A673 (cell line): ENCODE measurements around the gene MMP1. TPM values are rescaled to one million over a fixed set of nuclear protein-coding genes. Genes with fewer than 3 reads are reported as not detected.
A peak's percentile ranks its signal among the peaks of the same experiment; 100 is the strongest.

ENCODE experiments used
- BruUV-seq: library from RNA; stranded (reverse); fragments of 400-500 nt; replicated peaks from 2 replicates; lab custom pipeline; 2021; lab: Mats Ljungman, UMichigan
- CTCF ChIA-PET: fragments of 300-600 bp; sonication (Branson Sonifier 250); formaldehyde crosslinking; loops from one replicate; lab custom pipeline; 2022; ENCODE audit warnings: antibody characterized with exemption; lab: Charles Lee
- POLR2A ChIA-PET: fragments of 300-600 bp; sonication (Branson Sonifier 250); formaldehyde crosslinking; loops from one replicate; lab custom pipeline; 2022; ENCODE audit warnings: antibody characterized with exemption; ENCODE audit not compliant: low non-redundant PET; lab: Charles Lee
- DNase-seq: peaks from one replicate; pipeline ENCODE4 v3.0.0-alpha.2; 2015; ENCODE audit warnings: low spot score
- H3K27ac ChIP-seq: fragments of 200-600 bp; sonication (generic); 2 replicates; pipeline ENCODE4 v1.5.1; 2016; ENCODE audit warnings: mixed run types, low read depth, mild to moderate bottlenecking, mixed read lengths, antibody characterized with exemption, low read length; ENCODE audit not compliant: poor library complexity, severe bottlenecking
- H3K27me3 ChIP-seq: fragments of 200-600 bp; sonication (generic); replicated peaks from 2 replicates; pipeline ENCODE4 v1.6.1; 2017; ENCODE audit warnings: mixed run types, low read depth, mild to moderate bottlenecking, mixed read lengths, antibody characterized with exemption, low read length; ENCODE audit not compliant: insufficient read depth, poor library complexity
- H3K36me3 ChIP-seq: fragments of 200-600 bp; sonication (generic); 2 replicates; pipeline ENCODE4 v1.6.1; 2016; ENCODE audit warnings: mixed run types, mild to moderate bottlenecking, mixed read lengths, antibody characterized with exemption, low read length; ENCODE audit not compliant: insufficient read depth, poor library complexity, severe bottlenecking
- H3K4me1 ChIP-seq: fragments of 200-600 bp; sonication (generic); 2 replicates; pipeline ENCODE4 v1.6.1; 2017; ENCODE audit warnings: mixed run types, mild to moderate bottlenecking, mixed read lengths, antibody characterized with exemption, low read length; ENCODE audit not compliant: insufficient read depth, poor library complexity, severe bottlenecking
- H3K4me3 ChIP-seq: fragments of 200-600 bp; sonication (generic); 2 replicates; pipeline ENCODE4 v1.5.1; 2016; ENCODE audit warnings: low read depth, mixed run types, mild to moderate bottlenecking, mixed read lengths, low read length; ENCODE audit not compliant: poor library complexity, severe bottlenecking
- H3K9me3 ChIP-seq: fragments of 200-600 bp; sonication (generic); 2 replicates; pipeline ENCODE4 v1.6.1; 2016; ENCODE audit warnings: mixed run types, low read depth, mild to moderate bottlenecking, mixed read lengths, antibody characterized with exemption, low read length; ENCODE audit not compliant: poor library complexity, severe bottlenecking
- EZH2 ChIP-seq: fragments of 200-600 bp; sonication (generic); IDR thresholded peaks from 2 replicates; pipeline ENCODE4 v1.6.1; 2017; ENCODE audit warnings: borderline replicate concordance, low read depth, mild to moderate bottlenecking, mixed read lengths, antibody characterized with exemption, low read length; ENCODE audit not compliant: poor library complexity, severe bottlenecking
- intact Hi-C: fragments of 100-400 bp; cut with micrococcal nuclease; formaldehyde crosslinking; loops from one replicate; pipeline ENCODE4 v1.10.0; 2022; ENCODE audit not compliant: unreplicated experiment
- total RNA-seq: library from RNA; stranded (reverse); gene quantifications from 2 replicates; pipeline ENCODE4 v1.2.3, GENCODE V29; 2021
- TF ChIP-seq, protein P1 (sequence below): fragments of 300-800, 200-600 bp; sonication (generic); conservative IDR thresholded peaks from 2 replicates; pipeline ENCODE4 v1.5.1; 2017; ENCODE audit warnings: low read depth, mild to moderate bottlenecking, antibody characterized with exemption, low read length, moderate library complexity, mixed read lengths

The MMP1 gene
- total RNA-seq, 1 experiment from 2014 or later: 815 TPM

DNA sequence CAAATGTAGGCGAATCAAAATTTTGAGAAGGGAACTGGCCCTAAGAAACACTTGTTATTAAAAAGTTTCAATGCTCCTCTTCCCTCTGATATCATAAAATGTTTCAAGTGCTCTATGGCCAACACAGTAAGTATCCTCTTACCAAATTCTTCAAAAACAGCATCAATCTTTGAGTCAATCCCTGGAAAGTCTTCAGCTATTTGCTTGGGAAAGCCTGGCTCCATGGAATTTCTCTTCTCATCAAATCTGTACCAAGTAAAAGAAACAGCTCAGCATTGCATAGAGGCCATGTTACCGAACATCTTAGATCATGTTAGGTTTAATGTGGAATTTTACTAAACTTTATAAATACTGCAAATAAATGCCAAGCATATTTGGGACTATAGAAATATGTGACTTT, 39.2 kb upstream of the MMP1 start:
- intact Hi-C loops: no loop called here
- Histone ChIP-seq H3K4me3 (no peak overlapping the region), H3K36me3 (no peaks in the 10 kb centered on the region), H3K4me1 (peaks cover 36% of the 10 kb centered on the region), H3K27ac (peak overlapping the region; percentile 6), H3K9me3 (no peaks in the 10 kb centered on the region), H3K27me3 (no peaks in the 10 kb centered on the region)
- CTCF ChIA-PET: no interaction called here
- DNase-seq: no peak
- TF ChIP-seq, protein P1, sequence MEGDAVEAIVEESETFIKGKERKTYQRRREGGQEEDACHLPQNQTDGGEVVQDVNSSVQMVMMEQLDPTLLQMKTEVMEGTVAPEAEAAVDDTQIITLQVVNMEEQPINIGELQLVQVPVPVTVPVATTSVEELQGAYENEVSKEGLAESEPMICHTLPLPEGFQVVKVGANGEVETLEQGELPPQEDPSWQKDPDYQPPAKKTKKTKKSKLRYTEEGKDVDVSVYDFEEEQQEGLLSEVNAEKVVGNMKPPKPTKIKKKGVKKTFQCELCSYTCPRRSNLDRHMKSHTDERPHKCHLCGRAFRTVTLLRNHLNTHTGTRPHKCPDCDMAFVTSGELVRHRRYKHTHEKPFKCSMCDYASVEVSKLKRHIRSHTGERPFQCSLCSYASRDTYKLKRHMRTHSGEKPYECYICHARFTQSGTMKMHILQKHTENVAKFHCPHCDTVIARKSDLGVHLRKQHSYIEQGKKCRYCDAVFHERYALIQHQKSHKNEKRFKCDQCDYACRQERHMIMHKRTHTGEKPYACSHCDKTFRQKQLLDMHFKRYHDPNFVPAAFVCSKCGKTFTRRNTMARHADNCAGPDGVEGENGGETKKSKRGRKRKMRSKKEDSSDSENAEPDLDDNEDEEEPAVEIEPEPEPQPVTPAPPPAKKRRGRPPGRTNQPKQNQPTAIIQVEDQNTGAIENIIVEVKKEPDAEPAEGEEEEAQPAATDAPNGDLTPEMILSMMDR: no peak
- no peak for TF ChIP-seq EZH2
- POLR2A ChIA-PET: no interaction called here
- no TSS peak for BruUV-seq

DNA sequence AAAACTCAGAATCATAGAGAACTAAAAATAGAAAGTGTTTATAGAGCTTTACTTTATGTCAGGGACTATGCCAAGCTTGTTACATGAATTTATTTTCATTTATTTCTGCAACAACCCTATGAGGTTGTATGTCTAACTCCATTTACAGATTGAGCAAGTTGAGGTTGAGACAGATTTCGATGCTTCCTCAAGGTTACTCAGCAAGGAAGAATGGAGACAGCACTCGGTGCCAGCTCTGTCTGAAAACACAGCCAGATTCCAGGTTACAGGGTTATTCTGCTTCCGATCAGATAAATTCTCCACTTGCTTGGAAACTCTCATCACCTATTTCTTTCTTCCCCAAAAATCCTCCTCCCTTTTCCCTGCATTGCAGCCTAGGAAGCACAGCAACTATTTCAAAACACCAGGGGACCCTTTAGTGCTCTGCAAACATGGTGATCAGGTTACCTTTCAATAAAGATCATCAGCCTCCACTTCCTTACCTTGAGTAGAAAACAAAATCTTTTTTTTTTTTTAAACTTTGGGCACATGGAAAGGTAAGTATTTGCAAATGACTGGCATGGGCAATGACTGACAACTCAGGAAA, 38.4 kb upstream of the MMP1 start:
- POLR2A ChIA-PET: no interaction called here
- H3K27ac ChIP-seq: no peak overlapping the region
- CTCF ChIA-PET: no interaction called here
- H3K36me3 ChIP-seq: no peaks in the 10 kb centered on the region
- BruUV-seq: no TSS peak
- H3K4me1 ChIP-seq: peaks cover 36% of the 10 kb centered on the region
- no peaks in the 10 kb centered on the region for H3K27me3 ChIP-seq
- TF ChIP-seq, protein P1: no peak
- no peak for TF ChIP-seq EZH2
- DNase-seq: no peak
- H3K4me3 ChIP-seq: no peak overlapping the region
- intact Hi-C loops: no loop called here
- no peaks in the 10 kb centered on the region for H3K9me3 ChIP-seq

DNA sequence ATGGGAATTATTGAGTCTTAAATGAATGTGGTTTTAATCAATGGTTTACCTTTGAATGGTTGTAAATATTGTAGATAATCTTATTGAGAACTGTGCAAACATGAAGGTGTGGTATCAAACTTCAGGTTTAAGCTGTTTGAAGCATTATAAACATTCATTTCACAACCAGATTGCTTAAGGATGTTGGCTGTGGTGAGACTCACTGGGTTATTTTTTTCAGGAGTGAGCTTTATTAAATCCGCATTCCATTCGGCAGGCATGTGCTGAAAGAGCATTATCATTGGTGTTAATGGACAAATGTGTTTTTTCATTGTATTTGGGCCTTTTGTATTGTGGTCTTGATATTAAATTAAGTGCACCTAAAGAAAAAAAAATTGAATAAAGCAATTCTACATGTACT, 35.8 kb upstream of the MMP1 start:
- BruUV-seq: no TSS peak
- no peaks in the 10 kb centered on the region for H3K27me3 ChIP-seq
- POLR2A ChIA-PET: no interaction called here
- no peaks in the 10 kb centered on the region for H3K36me3 ChIP-seq
- intact Hi-C loops: no loop called here
- no peak for DNase-seq
- TF ChIP-seq, protein P1: no peak
- no peak for TF ChIP-seq EZH2
- no peak overlapping the region for H3K27ac ChIP-seq
- no peaks in the 10 kb centered on the region for H3K9me3 ChIP-seq
- CTCF ChIA-PET: interaction anchor here (0.5 kb wide), 1 partner anchor 602 kb away, joined by 15 read pairs; no protein-coding TSS in a partner anchor
- peaks cover 43% of the 10 kb centered on the region for H3K4me1 ChIP-seq
- no peak overlapping the region for H3K4me3 ChIP-seq
